CD4-positive, alpha-beta T cell treated with Interleukin-1 beta for 1 hour (primary cell): Measurements from ENCODE around the gene CEACAM18.

Experiments
- DNase-seq, 2 donors: peaks; one replicate each; pipeline ENCODE4 v3.0.0-alpha.2; 2020 to 2022

Gene CEACAM18

DNA sequence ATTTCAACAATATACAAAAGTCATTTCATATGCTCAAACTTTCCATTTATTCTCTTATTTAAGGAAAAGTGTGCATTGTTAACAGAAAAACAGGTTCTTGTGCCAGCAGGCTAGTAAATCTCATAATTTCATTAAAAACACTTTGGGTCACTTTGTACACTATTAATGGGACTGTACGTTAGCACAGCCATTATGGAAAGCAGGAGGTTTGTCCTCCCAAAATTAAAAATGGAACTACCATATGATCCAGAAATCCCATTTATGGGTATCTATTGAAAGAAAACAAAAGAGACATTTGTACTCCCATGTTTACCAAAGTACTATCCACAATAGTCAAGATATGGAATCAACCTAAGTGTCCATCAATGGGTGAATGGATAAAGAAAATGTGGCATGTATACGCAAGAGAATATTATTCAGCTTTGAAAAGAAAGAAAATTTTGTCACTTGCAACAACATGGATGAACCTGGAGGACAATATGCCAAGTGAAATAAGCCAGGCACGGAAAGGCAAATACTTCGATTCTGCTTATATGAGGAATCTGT, 61.6 kb downstream of the CEACAM18 start:
- no peak for DNase-seq
